Skin epidermis (tissue), 12 donors: ENCODE data around the gene CCDC188.

ENCODE experiments used
- H3K27ac ChIP-seq, 21 experiments: fragments of 200-600 bp; sonication (generic) in 11 of 21; one replicate each; pipeline ENCODE4 v1.5.0; 2020; ENCODE audit warnings: mild to moderate bottlenecking in 3 of 21, inconsistent platforms in 2 of 21, moderate library complexity in 2 of 21
- H3K4me3 ChIP-seq, 7 experiments: fragments of 200-600 bp; sonication (generic) in 2 of 7; one replicate each; pipeline ENCODE4 v1.5.0; 2020; ENCODE audit warnings: inconsistent platforms in 2 of 7, mild to moderate bottlenecking in 2 of 7, moderate library complexity in 1 of 7

Gene CCDC188

DNA sequence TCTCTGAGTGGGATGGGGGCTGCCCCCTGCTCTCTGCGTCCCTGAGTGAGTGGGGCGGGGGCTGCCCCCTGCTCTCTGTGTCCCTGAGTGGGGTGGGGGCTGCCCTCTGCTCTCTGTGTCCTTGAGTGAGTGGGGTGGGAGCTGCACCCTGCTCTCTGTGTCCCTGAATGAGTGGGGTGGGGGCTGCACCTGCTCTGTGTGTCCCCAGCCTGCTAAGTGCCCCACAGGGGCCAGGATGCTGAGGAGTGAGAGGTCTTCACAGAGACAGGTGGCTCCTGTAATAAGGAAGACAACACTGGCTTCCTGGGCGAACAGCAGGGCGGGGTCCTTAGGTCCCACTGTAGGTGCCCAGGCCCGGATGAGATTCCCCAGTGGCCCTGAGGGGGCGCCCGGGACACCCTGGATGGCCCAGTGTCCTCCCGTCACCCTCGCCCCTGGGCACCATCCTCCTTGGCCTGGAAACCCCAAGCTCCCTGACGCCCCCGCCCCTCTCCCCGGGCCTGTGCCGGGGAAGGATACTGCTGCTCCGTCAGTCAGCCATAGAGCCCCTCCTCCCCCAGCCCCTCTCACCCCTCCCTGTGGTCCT, 3.8 kb upstream of the CCDC188 start:
- H3K4me3 ChIP-seq = peak overlapping the region in 4 of 7 experiments; percentile 4 to 22 (median 14)
- peak overlapping the region in 1 of 21 experiments; percentile 41 for H3K27ac ChIP-seq

DNA sequence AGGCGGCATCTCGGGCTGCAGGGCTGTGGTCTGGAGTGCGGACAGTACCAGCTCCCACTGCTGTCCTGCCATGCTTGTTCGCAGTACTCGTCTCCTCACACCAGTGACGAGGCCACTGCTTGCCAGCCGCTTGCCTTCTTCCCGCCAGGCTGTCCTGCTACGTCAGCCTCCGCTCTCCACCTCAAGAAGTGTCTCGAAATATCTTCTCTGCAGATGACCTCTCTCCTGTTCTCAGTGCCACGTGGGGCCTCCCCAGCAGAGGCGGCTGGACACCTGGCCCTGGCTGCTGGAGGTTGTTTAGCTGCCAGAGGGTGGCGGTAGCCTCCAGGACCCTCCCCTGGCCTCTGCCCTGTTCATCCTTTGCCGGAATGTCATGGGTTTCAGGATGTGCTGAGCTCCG, 3.1 kb upstream of the CCDC188 start:
- H3K27ac ChIP-seq = no peak overlapping the region

DNA sequence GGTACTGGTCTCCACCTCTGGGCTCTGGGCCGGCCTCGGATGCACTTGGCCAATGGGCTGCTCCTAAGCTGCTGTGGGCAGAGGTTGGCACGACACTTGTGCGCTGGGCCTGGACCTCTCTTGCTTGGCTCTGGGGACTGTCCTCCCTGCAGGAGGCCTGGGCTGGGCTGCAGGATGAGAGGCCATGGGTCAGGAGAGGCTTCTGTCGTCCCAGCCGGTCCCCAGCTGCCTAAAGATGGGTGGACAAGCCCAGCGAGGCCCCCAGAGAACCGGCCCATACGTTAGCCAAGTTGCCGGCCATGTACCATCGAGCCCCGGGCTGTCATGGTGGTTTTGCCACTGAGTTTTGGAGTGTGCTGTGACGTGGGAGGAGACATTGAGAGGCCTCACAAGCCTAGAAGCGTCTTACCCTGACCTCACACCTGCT, 1.6 kb upstream of the CCDC188 start:
- H3K27ac ChIP-seq = no peak overlapping the region
- H3K4me3 ChIP-seq = no peak overlapping the region

More for the DNA sequence above, 3.1 kb upstream of the CCDC188 start:
- H3K4me3 ChIP-seq = no peak overlapping the region

DNA sequence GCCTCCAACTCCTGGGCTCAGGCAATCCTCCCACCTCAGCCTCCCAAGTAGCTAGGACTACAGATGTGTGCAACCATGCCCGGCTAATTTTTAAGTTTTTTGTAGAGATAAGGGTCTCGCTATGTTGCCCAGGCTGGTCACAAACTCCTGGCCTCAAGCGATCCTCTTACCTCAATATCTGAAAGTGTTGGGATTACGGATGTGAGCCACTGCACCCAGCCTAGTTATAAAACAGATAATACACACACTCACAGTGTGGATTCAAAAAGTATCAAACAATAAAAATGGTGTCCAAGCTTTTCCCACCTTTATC, 377 bp upstream of the CCDC188 start:
- Histone ChIP-seq H3K4me3 (no peak overlapping the region), H3K27ac (no peak overlapping the region)

DNA sequence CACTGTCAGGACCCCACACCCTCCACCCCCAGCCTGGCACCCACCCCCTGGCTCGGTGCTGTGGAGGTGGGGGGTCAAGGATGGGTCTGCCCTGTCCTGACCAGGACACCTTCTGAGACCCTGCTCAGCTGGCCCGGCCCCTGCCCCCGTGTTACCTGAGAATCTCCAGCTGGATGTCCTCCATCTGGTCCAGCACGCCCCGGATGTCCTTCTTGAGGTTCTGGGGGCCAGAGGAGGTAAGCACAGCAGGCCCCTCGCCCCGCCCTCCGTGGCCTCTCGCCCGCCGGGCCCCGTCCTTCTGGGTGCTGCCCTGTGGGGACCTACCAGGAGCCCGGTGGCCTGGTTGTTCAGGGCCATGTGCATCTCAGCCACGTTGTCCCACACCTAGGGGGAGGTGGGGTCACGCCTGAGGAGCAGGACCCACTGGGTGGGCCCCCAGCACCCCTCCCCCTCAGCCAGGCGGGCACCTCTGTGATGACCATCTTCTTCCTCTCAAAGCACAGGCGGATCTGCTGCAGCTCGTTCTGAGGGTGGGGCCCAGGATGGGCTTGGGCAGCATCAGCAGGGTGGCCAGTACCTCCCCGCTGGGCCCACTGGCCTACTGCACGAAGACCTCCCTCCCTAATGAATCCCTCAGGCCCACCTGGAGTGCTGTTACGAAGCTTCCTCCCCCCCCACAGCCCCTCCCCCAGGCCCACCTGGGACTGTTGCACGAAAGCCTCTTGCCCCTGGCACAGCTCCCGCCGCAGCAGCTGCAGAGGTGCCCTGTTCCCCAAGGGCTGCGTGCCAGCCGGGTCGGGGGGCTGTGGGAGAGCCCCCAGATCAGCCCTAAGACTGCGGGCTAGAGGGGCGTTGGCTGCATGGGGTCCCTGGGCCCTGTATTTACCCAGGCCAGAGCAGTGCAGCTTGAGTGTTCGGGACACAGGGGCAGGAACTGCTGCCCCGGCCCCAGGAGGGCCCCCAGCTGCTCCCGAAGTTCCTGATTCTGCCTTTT, 1.3 kb downstream of the CCDC188 start:
- no peak overlapping the region for H3K4me3 ChIP-seq
- H3K27ac ChIP-seq = no peak overlapping the region

DNA sequence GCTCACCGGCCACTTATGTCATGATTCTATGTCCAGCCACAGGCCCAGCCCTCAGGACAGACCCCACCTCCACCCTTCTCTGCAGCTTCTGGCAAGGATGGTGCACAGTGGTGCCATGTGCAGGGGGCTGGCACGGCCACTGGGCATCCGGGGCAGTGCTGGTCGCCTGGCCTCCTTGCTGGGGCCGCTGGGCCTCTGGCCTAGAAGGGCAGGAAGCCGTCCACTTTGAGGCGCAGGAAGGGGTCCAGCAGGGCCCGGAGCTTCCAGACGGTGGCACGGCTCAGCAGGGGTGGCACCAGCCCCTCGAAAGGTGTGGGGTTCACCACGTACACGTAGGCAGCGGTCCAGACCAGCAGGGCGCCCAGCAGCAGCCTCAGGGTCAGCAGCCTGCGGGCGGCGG, 2.4 kb downstream of the CCDC188 start:
- Histone ChIP-seq H3K27ac (no peak overlapping the region), H3K4me3 (no peak overlapping the region)

DNA sequence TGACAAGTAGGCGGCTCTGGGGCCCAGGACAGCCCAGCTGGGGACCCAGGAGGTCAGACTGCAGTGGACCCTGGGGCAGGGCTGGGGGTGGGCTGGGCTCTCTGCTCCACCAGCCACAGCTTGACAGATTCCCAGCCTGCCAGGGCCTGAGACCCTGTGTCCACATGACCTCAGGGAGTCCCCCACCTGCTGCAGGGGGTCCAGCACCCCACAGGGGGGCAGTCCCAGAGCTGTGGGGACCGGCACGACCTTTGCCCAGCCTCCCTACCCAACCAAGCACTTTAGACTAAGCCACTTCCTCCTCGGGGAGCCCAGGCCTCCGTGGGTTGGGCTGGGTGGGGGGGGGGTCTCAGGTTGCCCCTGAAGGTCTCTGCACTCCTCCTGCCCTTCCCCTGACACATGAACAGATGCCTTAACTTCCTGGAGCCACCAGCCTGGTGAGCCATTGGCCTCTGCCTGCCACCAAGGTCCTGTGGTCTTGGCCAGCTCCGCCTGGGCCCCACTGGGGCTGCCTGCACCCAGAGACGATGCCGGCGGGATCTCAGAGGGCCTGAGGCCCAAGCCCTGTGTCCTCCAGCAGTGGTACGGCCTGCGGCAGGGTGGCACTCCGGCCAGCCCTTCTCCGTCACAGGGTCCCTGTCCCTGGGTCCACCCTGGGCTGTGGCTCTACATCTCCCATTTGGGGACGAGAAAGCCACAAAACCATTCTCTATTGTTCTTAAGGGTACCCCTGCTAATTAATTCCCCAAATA, 3.4 kb downstream of the CCDC188 start:
- H3K4me3 ChIP-seq = no peak overlapping the region
- no peak overlapping the region for H3K27ac ChIP-seq

DNA sequence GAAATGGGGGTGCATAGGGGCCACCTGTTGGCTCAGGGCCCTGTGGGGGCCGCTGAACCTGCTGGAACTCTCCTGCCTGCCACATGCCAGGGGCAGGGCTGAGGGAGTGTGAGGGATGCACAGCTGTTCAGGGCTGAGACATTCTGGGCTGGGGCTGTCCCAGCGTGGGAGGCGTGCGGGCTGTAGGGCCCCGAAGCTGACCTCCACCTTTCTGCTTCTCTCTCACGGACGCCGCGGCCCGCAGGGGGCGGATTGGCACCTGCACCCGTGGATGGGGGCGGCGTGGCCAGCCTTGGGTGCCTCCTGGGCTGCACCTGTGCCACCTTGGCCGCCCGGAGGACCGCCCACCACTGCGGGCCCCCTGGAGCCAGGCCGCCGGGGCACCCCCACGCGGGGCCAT, 4.1 kb downstream of the CCDC188 start:
- H3K27ac ChIP-seq = no peak overlapping the region
- no peak overlapping the region for H3K4me3 ChIP-seq

DNA sequence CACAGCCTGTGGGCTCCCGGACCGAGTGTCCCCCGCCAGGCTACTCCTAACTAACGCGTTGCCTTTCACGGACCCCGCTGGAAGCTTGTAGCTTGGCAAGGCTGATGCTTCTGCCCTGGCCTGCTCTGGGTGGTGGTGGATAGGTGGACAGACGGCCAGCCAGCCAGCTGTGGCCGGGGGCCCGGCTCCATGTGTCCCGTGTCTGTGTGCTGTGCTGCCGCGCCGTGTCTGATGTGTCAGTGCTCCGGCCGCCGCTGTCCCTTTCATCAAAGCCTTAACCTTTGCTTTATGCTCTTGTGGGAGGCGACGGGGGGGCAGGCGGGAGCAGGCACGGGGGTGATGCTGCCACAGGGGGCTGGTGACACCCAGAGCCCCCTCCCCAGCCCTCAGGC, 5.0 kb downstream of the CCDC188 start:
- no peak overlapping the region for H3K27ac ChIP-seq
- H3K4me3 ChIP-seq = no peak overlapping the region

DNA sequence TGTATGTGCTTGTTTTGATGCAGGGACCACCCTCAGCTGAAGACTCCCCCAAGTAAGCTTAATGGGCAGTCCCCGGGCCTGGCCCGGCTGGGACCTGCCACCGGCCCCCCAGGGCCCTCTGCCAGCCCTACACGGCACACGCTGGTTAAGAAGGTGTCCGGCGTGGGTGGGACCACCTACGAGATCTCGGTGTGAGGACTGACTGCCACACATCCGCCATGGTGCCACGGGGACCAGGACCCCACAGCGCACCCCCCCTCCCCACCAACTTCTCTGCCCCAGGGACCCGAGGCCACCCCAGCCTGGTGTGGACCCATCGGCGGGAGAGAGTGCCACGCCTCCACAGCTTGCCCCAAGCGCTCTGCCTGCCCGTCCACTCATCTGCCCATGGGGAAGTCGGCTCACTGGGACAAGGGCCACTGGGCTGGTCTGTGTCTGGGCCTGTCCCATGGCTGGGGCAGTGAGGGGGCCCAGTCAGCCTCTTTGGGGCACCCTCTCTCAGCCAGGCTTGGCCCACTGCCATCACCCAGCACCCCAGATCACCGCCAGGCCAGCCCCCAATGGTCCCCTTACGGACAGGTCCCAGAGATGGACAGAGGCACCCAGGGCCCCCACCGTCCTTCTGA, 5.5 kb downstream of the CCDC188 start:
- no peak overlapping the region for H3K4me3 ChIP-seq
- no peak overlapping the region for H3K27ac ChIP-seq

DNA sequence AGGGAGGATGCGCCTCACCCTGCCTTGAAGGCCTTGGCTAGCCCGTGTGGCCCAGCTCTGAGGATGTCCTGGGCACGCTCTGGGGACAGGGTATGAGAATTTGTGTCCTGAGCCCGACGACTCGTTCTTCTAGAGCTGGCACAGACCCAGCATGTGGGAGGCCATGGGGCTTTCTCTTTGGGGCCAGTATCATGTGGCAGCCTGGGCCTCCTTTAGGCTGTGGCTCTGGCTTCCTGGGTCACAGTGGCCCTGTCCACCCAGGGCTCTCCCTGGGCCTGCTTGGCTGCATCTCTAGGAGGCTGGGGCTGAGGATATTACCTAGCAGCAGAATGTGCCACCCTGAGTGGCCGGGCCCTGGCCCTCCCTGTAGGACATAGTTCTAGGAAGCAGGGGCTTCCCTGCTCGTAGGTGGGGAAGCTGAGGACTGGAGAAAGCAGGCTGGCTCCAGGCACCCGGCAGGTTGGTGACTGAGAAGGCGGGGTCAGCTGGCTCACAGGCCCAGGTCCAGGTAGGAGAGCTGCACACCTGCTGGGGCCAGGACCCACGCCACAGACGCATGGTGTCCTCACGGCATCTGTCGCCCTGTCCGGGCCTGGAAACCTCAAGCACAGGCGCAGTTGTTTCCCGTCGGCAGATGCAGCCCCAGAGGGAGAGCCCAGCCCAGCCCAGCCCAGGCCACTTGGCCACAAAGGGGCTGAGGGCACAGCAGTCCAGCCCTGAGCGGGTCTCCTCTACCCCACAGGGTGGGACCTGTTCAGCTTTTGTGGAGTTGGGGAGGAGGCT, 6.8 kb downstream of the CCDC188 start:
- H3K4me3 ChIP-seq = no peak overlapping the region

DNA sequence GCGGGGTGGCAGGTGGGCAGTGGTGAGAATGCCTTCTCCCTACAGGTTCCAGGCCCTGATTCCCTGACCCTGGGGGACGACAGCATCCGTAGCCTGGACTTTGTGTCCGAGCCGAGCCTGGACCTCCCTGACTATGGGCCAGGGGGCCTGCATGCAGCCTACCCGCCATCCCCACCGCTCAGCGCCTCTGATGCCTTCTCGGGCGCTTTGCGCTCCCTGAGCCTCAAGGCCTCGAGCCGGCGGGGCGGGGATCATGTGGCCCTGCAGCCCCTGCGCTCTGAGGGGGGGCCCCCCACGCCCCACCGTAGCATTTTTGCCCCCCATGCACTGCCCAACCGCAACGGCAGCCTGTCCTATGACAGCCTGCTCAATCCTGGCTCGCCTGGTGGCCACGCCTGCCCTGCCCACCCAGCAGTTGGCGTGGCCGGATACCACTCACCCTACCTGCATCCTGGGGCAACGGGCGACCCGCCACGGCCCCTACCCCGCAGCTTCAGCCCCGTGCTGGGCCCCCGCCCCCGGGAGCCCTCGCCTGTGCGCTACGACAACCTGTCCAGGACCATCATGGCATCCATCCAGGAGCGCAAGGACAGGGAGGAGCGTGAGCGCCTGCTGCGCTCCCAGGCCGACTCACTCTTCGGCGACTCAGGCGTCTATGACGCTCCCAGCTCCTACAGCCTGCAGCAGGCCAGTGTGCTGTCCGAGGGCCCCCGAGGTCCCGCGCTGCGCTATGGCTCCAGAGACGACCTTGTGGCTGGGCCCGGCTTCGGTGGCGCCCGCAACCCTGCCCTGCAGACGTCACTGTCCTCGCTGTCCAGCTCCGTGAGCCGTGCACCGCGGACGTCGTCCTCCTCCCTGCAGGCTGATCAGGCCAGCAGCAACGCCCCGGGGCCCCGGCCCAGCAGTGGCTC, 7.9 kb downstream of the CCDC188 start:
- Histone ChIP-seq H3K27ac (no peak overlapping the region), H3K4me3 (no peak overlapping the region)

More for the DNA sequence above, 6.8 kb downstream of the CCDC188 start:
- H3K27ac ChIP-seq = no peak overlapping the region

DNA sequence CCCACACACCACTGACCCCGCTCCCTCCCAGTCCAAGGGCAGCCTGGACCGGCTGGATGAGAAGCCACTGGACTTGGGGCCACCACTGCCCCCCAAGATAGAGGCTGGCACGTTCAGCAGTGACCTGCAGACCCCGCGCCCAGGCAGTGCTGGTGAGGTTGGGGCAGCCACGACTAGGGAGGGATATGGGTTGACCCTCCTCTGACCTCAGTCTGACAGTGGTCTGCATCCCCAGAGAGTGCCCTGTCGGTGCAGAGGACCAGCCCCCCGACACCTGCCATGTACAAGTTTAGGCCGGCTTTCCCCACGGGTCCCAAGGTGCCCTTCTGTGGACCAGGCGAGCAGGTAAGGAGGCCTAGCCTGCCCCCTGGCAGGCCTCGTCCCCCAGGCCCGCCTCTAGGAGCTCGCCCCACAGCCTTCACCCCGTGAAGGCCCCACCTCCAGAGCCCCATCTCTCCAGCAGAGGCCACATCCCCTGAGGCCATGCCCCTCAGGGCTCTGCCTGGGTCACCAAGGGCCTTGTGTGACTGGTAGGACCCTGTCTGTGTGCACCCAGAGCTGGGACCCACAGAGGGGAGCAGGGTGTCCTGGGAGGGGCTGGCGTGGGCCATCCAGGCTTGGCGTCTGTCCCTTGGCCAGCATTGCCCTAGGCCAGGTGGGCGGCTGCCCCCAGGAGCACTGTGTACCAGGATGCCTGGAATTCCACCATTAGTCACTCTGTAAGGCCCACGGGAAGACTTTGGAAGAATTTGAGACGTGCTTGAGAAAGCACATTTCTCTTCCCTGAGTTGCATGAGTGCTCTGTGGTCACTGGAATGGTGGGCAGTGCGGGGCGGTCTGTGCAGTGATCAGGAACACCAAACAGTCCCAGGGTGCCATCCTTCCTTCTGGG, 9.4 kb downstream of the CCDC188 start:
- no peak overlapping the region for H3K27ac ChIP-seq

DNA sequence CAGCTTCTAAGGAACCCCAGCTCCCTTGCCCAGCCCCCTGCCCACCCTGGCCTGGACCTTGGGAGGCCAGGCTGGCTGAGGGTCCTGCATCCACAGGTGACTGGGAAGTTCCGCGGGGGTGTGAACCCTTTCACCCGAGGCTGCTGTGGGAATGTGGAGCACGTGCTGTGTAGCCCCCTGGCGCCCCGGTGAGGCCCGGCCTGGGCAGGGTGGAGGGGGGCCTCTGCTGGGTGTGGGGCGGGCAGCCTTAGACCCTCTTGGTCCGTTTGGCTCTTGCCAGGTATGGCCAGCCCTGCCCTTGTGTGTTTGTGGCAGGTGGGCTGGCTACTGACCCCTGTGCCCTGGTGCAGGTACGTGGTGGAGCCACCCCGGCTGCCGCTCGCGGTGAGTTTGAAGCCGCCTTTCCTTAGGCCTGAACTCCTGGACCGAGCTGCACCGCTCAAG, 10.3 kb downstream of the CCDC188 start:
- H3K4me3 ChIP-seq = no peak overlapping the region
- H3K27ac ChIP-seq = no peak overlapping the region

More for the DNA sequence above, 9.4 kb downstream of the CCDC188 start:
- H3K4me3 ChIP-seq = no peak overlapping the region

DNA sequence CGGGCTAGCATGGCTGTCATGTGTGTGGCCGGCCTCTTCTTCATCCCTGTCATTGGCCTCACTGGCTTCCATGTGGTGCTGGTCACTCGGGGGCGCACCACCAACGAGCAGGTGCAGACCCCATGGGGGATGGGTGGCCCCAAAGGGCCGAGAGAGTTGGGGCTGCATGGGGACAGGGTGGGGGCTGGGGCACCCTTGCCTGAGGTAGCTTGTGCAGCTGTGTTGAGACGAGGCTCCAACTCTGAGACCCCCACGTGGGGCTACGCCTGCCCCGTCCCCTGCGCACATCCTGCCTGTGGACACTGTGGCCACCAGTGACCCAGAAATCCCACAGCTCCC, 10.8 kb downstream of the CCDC188 start:
- Histone ChIP-seq H3K4me3 (no peak overlapping the region), H3K27ac (no peak overlapping the region)

DNA sequence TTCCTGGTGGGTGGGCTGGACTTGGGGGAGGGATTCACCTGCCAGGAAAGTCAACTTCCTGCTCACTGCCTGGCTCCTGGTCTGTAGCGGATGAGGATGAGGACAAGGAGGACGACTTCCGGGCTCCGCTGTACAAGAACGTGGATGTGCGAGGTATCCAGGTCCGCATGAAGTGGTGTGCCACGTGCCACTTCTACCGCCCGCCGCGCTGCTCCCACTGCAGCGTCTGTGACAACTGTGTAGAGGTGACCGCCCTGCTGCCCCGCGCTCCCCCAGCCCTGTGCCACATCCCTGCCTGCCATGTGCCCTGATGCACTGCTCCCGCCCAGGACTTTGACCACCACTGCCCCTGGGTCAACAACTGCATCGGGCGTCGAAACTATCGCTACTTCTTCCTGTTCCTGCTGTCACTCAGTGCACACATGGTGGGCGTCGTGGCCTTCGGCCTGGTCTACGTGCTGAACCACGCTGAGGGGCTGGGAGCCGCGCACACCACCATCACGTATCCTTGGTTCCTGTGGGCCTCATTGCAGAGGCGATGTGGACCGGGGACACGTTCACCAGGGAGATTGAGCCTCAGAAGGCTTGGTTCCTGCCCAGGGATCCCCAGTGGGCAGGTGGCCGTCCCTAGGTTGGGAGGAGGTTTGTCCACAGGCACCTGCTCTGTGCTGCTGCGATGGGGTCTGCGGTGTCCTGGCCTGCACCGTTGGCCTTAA, 11.3 kb downstream of the CCDC188 start:
- no peak overlapping the region for H3K27ac ChIP-seq
- H3K4me3 ChIP-seq = no peak overlapping the region

DNA sequence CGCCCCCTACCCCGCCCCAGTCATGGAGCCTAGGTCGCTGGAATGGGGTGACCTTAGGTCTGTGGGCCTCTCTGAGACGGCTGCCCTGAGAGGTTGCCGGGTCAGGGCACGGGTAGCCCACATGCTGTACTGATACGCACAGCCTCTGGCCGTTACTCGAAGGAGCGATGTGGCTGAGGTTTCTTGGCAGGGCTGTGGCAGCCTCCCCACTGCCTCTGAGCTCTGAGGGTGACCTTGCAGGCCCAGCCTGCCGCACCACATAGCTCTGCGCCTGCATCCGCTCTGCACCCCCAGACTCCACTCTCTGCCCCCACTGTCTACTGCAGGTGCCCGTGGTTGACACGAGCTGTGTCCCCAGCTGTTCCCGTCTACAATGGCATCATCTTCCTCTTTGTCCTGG, 12.0 kb downstream of the CCDC188 start:
- no peak overlapping the region for H3K27ac ChIP-seq
- no peak overlapping the region for H3K4me3 ChIP-seq
